Smooth muscle cell of trachea (primary cell): ENCODE measurements around the gene HES6. TPM values are rescaled to one million over a fixed set of nuclear protein-coding genes. Genes with fewer than 3 reads are reported as not detected.

ENCODE experiments used
- total RNA-seq: library from RNA; depleted of rRNA; stranded (reverse); fragments of >200 nt; gene quantifications from 2 replicates; pipeline ENCODE4 v1.2.1, GENCODE V29; 2014

Gene HES6
- 1.8 and 2.9 TPM in 2 replicates for total RNA-seq

GRCh38 chr2:238239863-238240756 lies at the start of gene HES6:
TSS of gene HES6 (minus strand) at chr2:238240038. CDS start at chr2:238239905, 133 bp downstream.

GRCh38 chr2:238287737-238288649 lies 48.2 kb upstream of the HES6 start, which contains the start of gene PER2:
TSS of gene PER2 (minus strand) at chr2:238288610. CDS start at chr2:238277936, 10,674 bp downstream.

GRCh38 chr2:238203094-238203972 lies 36.5 kb downstream of the HES6 start, which contains the start of gene ILKAP:
TSS of gene ILKAP (minus strand) at chr2:238203695. CDS start at chr2:238203553, 142 bp downstream.

Other genes with a start within 250 kb of the HES6 start
- 11.6 and 11.9 TPM in 2 replicates for gene SCLY, start 179.0 kb downstream of the HES6 start, total RNA-seq
- gene ESPNL, start 139.7 kb downstream of the HES6 start, total RNA-seq, result 2.3 and 9.8 TPM in 2 replicates
- 0.29 and 0.66 TPM in 2 replicates for gene KLHL30, start 101.4 kb downstream of the HES6 start, total RNA-seq
- gene ERFE, start 81.1 kb downstream of the HES6 start, total RNA-seq, result 3.6 and 4.2 TPM in 2 replicates
- gene ILKAP, start 36.3 kb downstream of the HES6 start, total RNA-seq, result 19.8 and 32.1 TPM in 2 replicates
- 2.8 and 5.4 TPM in 2 replicates for gene PER2, start 48.6 kb upstream of the HES6 start, total RNA-seq
- gene TRAF3IP1, start 80.5 kb upstream of the HES6 start, total RNA-seq, result 6.9 and 8.0 TPM in 2 replicates
- gene ASB1, start 186.9 kb upstream of the HES6 start, total RNA-seq, result 33.5 and 33.9 TPM in 2 replicates